K562 (cell line): ENCODE measurements around the gene FIBP. TPM values are rescaled to one million over a fixed set of nuclear protein-coding genes. Genes with fewer than 3 reads are reported as not detected.

Experiments used
- ATAC-seq: fragments of 200-7000 bp; cut with Tn5 transposase; 3 replicates; pipeline ENCODE4 v1.9.1; 2020; ENCODE audit warnings: moderate library complexity
- BruUV-seq: library from RNA; stranded (reverse); fragments of 400-500 nt; replicated peaks from 2 replicates; lab custom pipeline; 2021; lab: Mats Ljungman, UMichigan
- CTCF ChIA-PET: fragments of 300-600 bp; formaldehyde crosslinking; extraction: SDS; loops from one replicate; lab custom pipeline; 2021; ENCODE audit warnings: low intra/inter-chr PET ratio; lab: Yijun Ruan, JAX
- POLR2A ChIA-PET: fragments of 300-600, 350-650 bp; sonication (Branson Sonifier 250); formaldehyde crosslinking; extraction: SDS; loops from one replicate; lab custom pipeline; 2021; ENCODE audit warnings: antibody characterized with exemption, inconsistent platforms; lab: Yijun Ruan, JAX
- DNase-seq, 4 experiments: peaks; one replicate each; pipeline versions ENCODE4 v3.0.0 to v3.0.0-alpha.2; 2011 to 2018; ENCODE audit warnings: low spot score in 3 of 4, mixed read lengths in 3 of 4; ENCODE audit errors: extremely low read depth in 1 of 4
- FAIRE-seq: peaks from 2 replicates; lab custom pipeline; 2011; peaks lifted over from hg19 to GRCh38; lab: Jason Lieb, UNC
- H2AFZ ChIP-seq: 2 replicates; pipeline ENCODE4 v1.6.0; 2011; ENCODE audit warnings: low read depth, low read length, control low read depth, inconsistent platforms
- H3K27ac ChIP-seq: fragments of 200-600 bp; 3 replicates; pipeline ENCODE4 v1.8.0; 2011; ENCODE audit warnings: low read depth, mild to moderate bottlenecking, control low read depth, inconsistent platforms, low read length, moderate library complexity, mixed read lengths; ENCODE audit errors: extremely low read depth
- H3K27me3 ChIP-seq, 2 experiments: fragments of 300-600 bp in 1 of 2; 2 replicates in 1 of 2; 3 replicates in 1 of 2; pipeline versions ENCODE4 v1.6.0 to v1.8.0; 2011; ENCODE audit warnings: inconsistent platforms in 2 of 2, low read length in 2 of 2, mild to moderate bottlenecking in 1 of 2, mixed read lengths in 1 of 2, moderate library complexity in 1 of 2; ENCODE audit not compliant: control insufficient read depth in 2 of 2, insufficient read depth in 2 of 2
- H3K36me3 ChIP-seq: fragments of 300-600 bp; 3 replicates; pipeline ENCODE4 v1.8.0; 2011; ENCODE audit warnings: mild to moderate bottlenecking, low read length, inconsistent platforms; ENCODE audit not compliant: control insufficient read depth, insufficient read depth
- H3K4me1 ChIP-seq, 2 experiments: fragments of 200-600 bp in 1 of 2; replicated peaks in 1 of 2; 2 replicates in 1 of 2; 3 replicates in 1 of 2; pipeline versions ENCODE4 v1.5.1 to v1.8.0; 2011; ENCODE audit warnings: inconsistent platforms in 2 of 2, low read length in 2 of 2, mild to moderate bottlenecking in 1 of 2, mixed read lengths in 1 of 2, moderate library complexity in 1 of 2; ENCODE audit not compliant: control insufficient read depth in 2 of 2, insufficient read depth in 2 of 2
- H3K4me2 ChIP-seq: 2 replicates; pipeline ENCODE4 v1.6.1; 2011; ENCODE audit warnings: low read length, control low read depth, inconsistent platforms, mixed read lengths; ENCODE audit not compliant: insufficient read depth
- H3K4me3 ChIP-seq: fragments of 200-600 bp; sonication (generic), shearing (Covaris generic); 2 replicates; pipeline ENCODE4 v1.5.1; 2016; ENCODE audit warnings: control low read depth, inconsistent platforms
- H3K79me2 ChIP-seq: fragments of 200-600 bp; 3 replicates; pipeline ENCODE4 v1.8.0; 2011; ENCODE audit warnings: low read length, inconsistent platforms; ENCODE audit not compliant: control insufficient read depth, insufficient read depth
- H3K9ac ChIP-seq, 2 experiments: 2 replicates each; pipeline versions ENCODE4 v1.6.0 to v1.6.1; 2011; ENCODE audit warnings: low read depth in 2 of 2, low read length in 2 of 2, control low read depth in 1 of 2, inconsistent platforms in 1 of 2, mild to moderate bottlenecking in 1 of 2, mixed read lengths in 1 of 2; ENCODE audit not compliant: insufficient read depth in 1 of 2
- H3K9me1 ChIP-seq: one replicate; pipeline ENCODE4 v1.6.0; 2011; ENCODE audit warnings: inconsistent platforms, mild to moderate bottlenecking, low read length, moderate library complexity; ENCODE audit not compliant: control insufficient read depth, insufficient read depth
- H3K9me3 ChIP-seq: replicated peaks from 2 replicates; pipeline ENCODE4 v1.5.1; 2011; ENCODE audit warnings: low read depth, low read length, inconsistent platforms; ENCODE audit not compliant: control insufficient read depth, insufficient read depth
- H4K20me1 ChIP-seq: replicated peaks from 2 replicates; pipeline ENCODE4 v1.6.1; 2011; ENCODE audit warnings: low read length, inconsistent platforms, mixed read lengths; ENCODE audit not compliant: control insufficient read depth, insufficient read depth
- HCFC1 ChIP-seq: IDR thresholded peaks from 2 replicates; pipeline ENCODE4 v1.6.1; 2012; ENCODE audit warnings: low read depth, low read length, improper control_type of control experiment
- HLTF ChIP-seq: fragments of 450-650 bp; IDR thresholded peaks from 2 replicates; pipeline ENCODE4 v1.6.1; 2016
- SPI1 ChIP-seq: IDR thresholded peaks from 2 replicates; pipeline ENCODE4 v1.6.1; 2011; ENCODE audit warnings: low read depth, low read length, control low read depth, borderline replicate concordance
- ZBTB7A ChIP-seq: IDR thresholded peaks from 2 replicates; pipeline ENCODE4 v1.6.1; 2011; ENCODE audit warnings: low read depth, mild to moderate bottlenecking, low read length, moderate library complexity, borderline replicate concordance; ENCODE audit not compliant: control insufficient read depth
- ZNF316 ChIP-seq: fragments of 450-650 bp; IDR thresholded peaks from 2 replicates; pipeline ENCODE4 v1.6.1; 2016
- ZNF584 ChIP-seq: fragments of 200-800 bp; sonication (Bioruptor generic); IDR thresholded peaks from 2 replicates; pipeline ENCODE4 v1.6.1; 2016; ENCODE audit warnings: low read depth, mild to moderate bottlenecking, missing genetic modification characterization, missing compliant biosample characterization
- ZNF717 ChIP-seq: fragments of 250-450 bp; sonication (Bioruptor Pico); IDR thresholded peaks from 2 replicates; pipeline ENCODE4 v1.5.0; 2021
- ZNF75A ChIP-seq: fragments of 450-650 bp; formaldehyde crosslinking; IDR thresholded peaks from 2 replicates; pipeline ENCODE4 v1.4.0; 2020; ENCODE audit warnings: mild to moderate bottlenecking
- WGBS: fragments of 100-300 bp; shearing (Covaris generic); methylation state at CpG from one replicate; pipeline ENCODE4 v1.1.6; 2016; ENCODE audit warnings: low coverage, mixed read lengths; ENCODE audit not compliant: insufficient coverage; ENCODE audit errors: missing lambda C conversion rate; 5-methylcytosine and 5-hydroxymethylcytosine counted together
- in situ Hi-C: fragments of 300-500 bp; cut with MboI; formaldehyde crosslinking; loops from 4 replicates; pipeline ENCODE4 v1.15.0; 2018; ENCODE audit warnings: inconsistent platforms, mixed read lengths
- intact Hi-C: fragments of 100-400 bp; cut with micrococcal nuclease; formaldehyde crosslinking; loops from 2 replicates; pipeline ENCODE4 v1.14.2; 2022
- polyA plus RNA-seq, 8 experiments: library from polyadenylated mRNA; depleted of rRNA in 4 of 8; stranded (reverse) in 5 of 8; unstranded in 3 of 8; fragments of >200 nt; fragmentation: Nextera tagmentation in 2 of 8; fragmentation: Illumina TruSeq in 1 of 8; extraction: Ambion mirVana in 2 of 8; extraction: Trizol in 1 of 8; gene quantifications; 2 replicates each; pipeline versions ENCODE4 v1.2.1 to v1.2.3, GENCODE V29; 2011 to 2014; ENCODE audit warnings: inconsistent platforms in 1 of 8, missing spikeins in 1 of 8
- total RNA-seq, 7 experiments: library from RNA; depleted of rRNA in 6 of 7; stranded (reverse); fragments of >200 nt in 6 of 7; fragmentation: Illumina TruSeq in 2 of 7; extraction: Trizol in 2 of 7; gene quantifications; 2 replicates each; pipeline versions ENCODE4 v1.2.1 to v1.2.3, GENCODE V29; 2011 to 2021; ENCODE audit warnings: low replicate concordance in 1 of 7

The FIBP gene
- total and polyA plus RNA-seq, 9 of the 15 experiments (the other 6 are each of a cell fraction or from before 2014, with no cell fraction given) = 41.2 to 79.2 (median 48.6) TPM

DNA sequence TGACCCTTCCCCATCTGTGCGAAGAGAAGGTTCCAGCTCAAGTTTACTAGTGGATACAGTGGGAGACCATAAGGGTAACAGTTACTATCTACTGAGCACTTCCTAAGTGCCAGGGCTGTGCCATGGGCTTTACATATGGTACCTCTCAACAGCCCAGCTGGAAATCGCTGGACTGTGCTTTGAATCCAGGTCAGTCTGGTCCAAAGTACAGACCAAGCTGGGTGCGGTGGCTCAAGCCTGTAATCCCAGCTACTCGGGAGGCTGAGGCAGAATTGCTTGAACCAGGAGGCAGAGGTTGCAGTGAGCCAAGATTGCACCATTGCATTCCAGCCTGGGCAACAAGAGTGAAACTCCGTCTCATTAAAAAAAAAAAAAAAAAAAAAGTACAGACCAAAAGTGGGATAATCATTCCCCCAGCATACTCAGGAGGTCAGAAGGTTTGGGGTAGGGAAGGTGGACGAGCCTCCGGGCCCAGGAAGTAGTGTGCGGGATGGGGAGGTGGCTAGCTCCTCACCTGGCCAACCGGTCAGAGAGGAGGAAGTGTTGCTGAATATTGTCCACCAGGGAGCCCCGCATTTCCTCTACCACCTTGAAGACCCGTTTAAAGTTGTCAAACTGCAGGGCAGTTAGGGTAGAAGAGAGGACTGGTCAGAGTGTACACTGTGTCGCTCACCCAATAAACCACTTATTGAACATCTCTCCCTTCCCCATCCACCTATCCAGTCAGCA lies 2.3 kb downstream of the FIBP start:
- no peaks in the 10 kb centered on the region for H3K9me1 ChIP-seq
- peaks cover 3% of the 10 kb centered on the region; the same call in 1 of the 2 replicates for H4K20me1 ChIP-seq
- BruUV-seq = no TSS peak
- no peak overlapping the region for H3K4me2 ChIP-seq
- H3K27me3 ChIP-seq = no peaks in the 10 kb centered on the region
- H3K9ac ChIP-seq = no peak overlapping the region
- ChIA-PET POLR2A (interaction anchor here (0.7 to 14.4 kb wide), 7 partner anchors 9 to 222 kb away, joined by 3 to 147 read pairs (median 10); partner anchors contain the start of genes CFL1, FOSL1, MUS81 and RNASEH2C), CTCF (interaction anchor here (0.5 to 1.4 kb wide), 3 partner anchors 11 to 260 kb away, joined by 3 to 5 read pairs (median 4); partner anchors contain the start of gene MUS81)
- intact Hi-C loops (loop anchor here (5.0 kb wide), 2 partner anchors 104 to 174 kb away; partner anchors contain the start of genes AP5B1 and KAT5), in situ Hi-C loops (no loop called here)
- H3K79me2 ChIP-seq = peaks cover 23% of the 10 kb centered on the region
- no peak overlapping the region for H3K4me3 ChIP-seq
- no peak for ATAC-seq
- DNase-seq = no peak
- H3K9me3 ChIP-seq = no peaks in the 10 kb centered on the region
- H3K27ac ChIP-seq = no peak overlapping the region
- no peak overlapping the region for H2AFZ ChIP-seq
- FAIRE-seq = no peak
- TF ChIP-seq HCFC1 = no peak
- no peak for TF ChIP-seq HLTF
- peak; percentile 42; the same call in 1 of the 2 replicates for TF ChIP-seq ZNF316
- peaks cover 50% of the 10 kb centered on the region for H3K36me3 ChIP-seq
- WGBS = 80% methylated on average over 10 of the region's 12 CpGs
- peaks cover 15 to 51% of the 10 kb centered on the region in 2 experiments for H3K4me1 ChIP-seq

GRCh38 chr11:65885231-65885630 lies 3.0 kb downstream of the FIBP start:
- ChIA-PET CTCF (interaction anchor here (0.5 to 2.7 kb wide), 5 partner anchors 10 to 259 kb away, joined by 3 to 24 read pairs (median 4); partner anchors contain the start of gene MUS81), POLR2A (interaction anchor here (0.6 to 14.4 kb wide), 15 partner anchors 8 to 186 kb away, joined by 3 to 147 read pairs (median 3); partner anchors contain the start of genes CFL1, FOSL1 and MUS81)
- no peaks in the 10 kb centered on the region for H3K9me1 ChIP-seq
- DNase-seq (no peak), FAIRE-seq (no peak), ATAC-seq (no peak)
- no TSS peak for BruUV-seq
- in situ Hi-C loops = no loop called here
- H3K4me3 ChIP-seq = no peak overlapping the region
- H3K27me3 ChIP-seq = no peaks in the 10 kb centered on the region
- no peak overlapping the region for H3K27ac ChIP-seq
- H3K9ac ChIP-seq = no peak overlapping the region
- WGBS = 79% methylated on average over 5 of the region's 7 CpGs
- TF ChIP-seq ZNF717 (CRISPR knock-in tag) = no peak
- no peak for TF ChIP-seq ZNF75A (CRISPR knock-in tag)
- TF ChIP-seq ZBTB7A = 0 out of 2 replicates have a peak, but pooled peaks have one; percentile 6
- TF ChIP-seq ZNF584 (CRISPR knock-in tag) = no peak
- TF ChIP-seq SPI1 = 0 out of 2 replicates have a peak, but pooled peaks have one; percentile 4
- intact Hi-C loops = loop anchor here (5.0 kb wide), 2 partner anchors 103 to 173 kb away; partner anchors contain the start of genes AP5B1 and KAT5
- H3K79me2 ChIP-seq = peaks cover 17% of the 10 kb centered on the region
- H3K4me2 ChIP-seq = no peak overlapping the region
- peaks cover 3% of the 10 kb centered on the region; the same call in 1 of the 2 replicates for H4K20me1 ChIP-seq
- no peaks in the 10 kb centered on the region for H3K9me3 ChIP-seq
- H2AFZ ChIP-seq = no peak overlapping the region
- peaks cover 50% of the 10 kb centered on the region for H3K36me3 ChIP-seq
- H3K4me1 ChIP-seq = peaks cover 15 to 44% of the 10 kb centered on the region in 2 experiments
